ENCODE measurements around the gene MPHOSPH9. TPM values are rescaled to one million over a fixed set of nuclear protein-coding genes. Genes with fewer than 3 reads are reported as not detected.
"Not testable (repeated sequence)": the region's sequence is repeated elsewhere in the genome, so short reads cannot be mapped to it uniquely, and the experiment has no call there.

The MPHOSPH9 gene
- total and polyA plus RNA-seq, 2 donors (not counting 1 experiment from before 2014, with no cell fraction given), result 17.2 to 50.5 TPM

DNA sequence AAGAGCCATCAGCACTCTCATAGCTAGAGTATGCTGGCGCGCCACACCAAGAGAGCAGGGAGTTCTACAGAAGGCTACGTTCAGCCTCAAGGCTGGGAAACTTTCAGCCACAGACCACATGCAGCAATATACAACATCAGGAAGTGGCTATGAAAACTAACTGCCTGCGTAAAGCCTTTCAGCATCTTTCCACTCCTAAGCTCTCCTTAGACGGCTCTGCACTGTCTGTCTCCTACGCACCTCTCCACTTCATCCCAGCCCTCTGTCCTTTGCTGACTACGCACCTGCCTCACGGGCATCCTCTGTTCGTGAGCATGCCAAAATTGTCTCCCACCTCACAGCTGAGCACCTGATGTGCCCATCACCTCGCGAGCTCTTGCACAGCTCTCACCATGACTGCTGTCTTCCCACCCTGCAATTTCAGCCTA lies 9.7 kb downstream of the MPHOSPH9 start:
- Histone ChIP-seq H3K79me2 (ENCODE audit: control insufficient read depth, insufficient read depth, low read length) (peaks cover 7% of the 10 kb centered on the region), H3K4me1 (ENCODE audit: control insufficient read depth, extremely low read depth, insufficient read depth, low read length) (no peaks in the 10 kb centered on the region), H4K20me1 (ENCODE audit: control insufficient read depth, extremely low read depth, insufficient read depth, low read length) (no peaks in the 10 kb centered on the region), H3K27ac (ENCODE audit: insufficient read depth, low read length) (no peak overlapping the region), H2AFZ (ENCODE audit: low read length) (no peak overlapping the region), H3K4me2 (ENCODE audit: extremely low read depth, insufficient read depth, low read length) (no peak overlapping the region), H3K36me3 (ENCODE audit: control insufficient read depth, insufficient read depth, low read length) (peaks cover 5% of the 10 kb centered on the region), H3K27me3 (ENCODE audit: control insufficient read depth, insufficient read depth, low read length) (no peaks in the 10 kb centered on the region), H3K9ac (ENCODE audit: insufficient read depth, low read length) (no peak overlapping the region), H3K9me3 (ENCODE audit: control insufficient read depth, insufficient read depth, low read depth, low read length) (no peaks in the 10 kb centered on the region), H3K4me3 (replicated peaks in 1 of 4; ENCODE audit: control extremely low read depth in 1 of 4, insufficient read depth in 1 of 4, low read depth in 3 of 4, low read length in 4 of 4) (no peak overlapping the region)
- DNase-seq (ENCODE audit: low read depth in 2 of 2), result no peak
- TF ChIP-seq, protein P1, sequence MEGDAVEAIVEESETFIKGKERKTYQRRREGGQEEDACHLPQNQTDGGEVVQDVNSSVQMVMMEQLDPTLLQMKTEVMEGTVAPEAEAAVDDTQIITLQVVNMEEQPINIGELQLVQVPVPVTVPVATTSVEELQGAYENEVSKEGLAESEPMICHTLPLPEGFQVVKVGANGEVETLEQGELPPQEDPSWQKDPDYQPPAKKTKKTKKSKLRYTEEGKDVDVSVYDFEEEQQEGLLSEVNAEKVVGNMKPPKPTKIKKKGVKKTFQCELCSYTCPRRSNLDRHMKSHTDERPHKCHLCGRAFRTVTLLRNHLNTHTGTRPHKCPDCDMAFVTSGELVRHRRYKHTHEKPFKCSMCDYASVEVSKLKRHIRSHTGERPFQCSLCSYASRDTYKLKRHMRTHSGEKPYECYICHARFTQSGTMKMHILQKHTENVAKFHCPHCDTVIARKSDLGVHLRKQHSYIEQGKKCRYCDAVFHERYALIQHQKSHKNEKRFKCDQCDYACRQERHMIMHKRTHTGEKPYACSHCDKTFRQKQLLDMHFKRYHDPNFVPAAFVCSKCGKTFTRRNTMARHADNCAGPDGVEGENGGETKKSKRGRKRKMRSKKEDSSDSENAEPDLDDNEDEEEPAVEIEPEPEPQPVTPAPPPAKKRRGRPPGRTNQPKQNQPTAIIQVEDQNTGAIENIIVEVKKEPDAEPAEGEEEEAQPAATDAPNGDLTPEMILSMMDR (conservative IDR thresholded peaks at IDR 0.05 in 1 of 2, IDR thresholded peaks at IDR 0.05 in 1 of 2; ENCODE audit: low read depth in 1 of 2, low read length in 2 of 2), result no peak
- TF ChIP-seq EZH2 (IDR thresholded peaks at IDR 0.05; ENCODE audit: low read length, missing control alignments), result no peak

DNA sequence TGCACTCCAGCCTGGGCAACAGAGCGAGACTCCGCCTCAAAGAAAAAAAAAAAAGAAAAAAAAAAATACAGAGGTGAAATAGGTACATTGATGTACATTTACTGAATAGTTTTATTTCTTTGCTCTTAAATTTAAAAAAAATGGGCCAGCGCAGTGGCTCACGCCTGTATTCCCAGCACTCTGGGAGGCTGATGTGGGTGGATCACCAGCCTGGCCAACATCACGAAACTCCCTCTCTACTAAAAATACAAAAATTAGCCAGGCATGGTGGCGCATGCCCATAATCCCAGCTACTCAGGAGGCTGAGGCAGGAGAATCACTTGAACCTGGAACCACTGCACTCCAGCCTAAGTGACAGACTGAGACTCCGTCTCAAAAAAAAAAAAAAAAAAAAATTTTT lies 25.1 kb downstream of the MPHOSPH9 start:
- not testable (repeated sequence) for H3K4me1 ChIP-seq (ENCODE audit: control insufficient read depth, extremely low read depth, insufficient read depth, low read length); H3K9me3 ChIP-seq (ENCODE audit: control insufficient read depth, insufficient read depth, low read depth, low read length); H3K79me2 ChIP-seq (ENCODE audit: control insufficient read depth, insufficient read depth, low read length); H2AFZ ChIP-seq (ENCODE audit: low read length); H3K27me3 ChIP-seq (ENCODE audit: control insufficient read depth, insufficient read depth, low read length); H3K4me3 ChIP-seq (replicated peaks in 1 of 4; ENCODE audit: control extremely low read depth in 1 of 4, insufficient read depth in 1 of 4, low read depth in 3 of 4, low read length in 4 of 4); H3K9ac ChIP-seq (ENCODE audit: insufficient read depth, low read length); H3K36me3 ChIP-seq (ENCODE audit: control insufficient read depth, insufficient read depth, low read length); H3K4me2 ChIP-seq (ENCODE audit: extremely low read depth, insufficient read depth, low read length); H3K27ac ChIP-seq (ENCODE audit: insufficient read depth, low read length); H4K20me1 ChIP-seq (ENCODE audit: control insufficient read depth, extremely low read depth, insufficient read depth, low read length); DNase-seq (ENCODE audit: low read depth in 2 of 2)

GRCh38 chr12:123206794-123207193 lies 26.1 kb downstream of the MPHOSPH9 start:
- not testable (repeated sequence) for H3K9ac ChIP-seq (ENCODE audit: insufficient read depth, low read length); H3K9me3 ChIP-seq (ENCODE audit: control insufficient read depth, insufficient read depth, low read depth, low read length); H3K27ac ChIP-seq (ENCODE audit: insufficient read depth, low read length); H3K27me3 ChIP-seq (ENCODE audit: control insufficient read depth, insufficient read depth, low read length); H3K79me2 ChIP-seq (ENCODE audit: control insufficient read depth, insufficient read depth, low read length); H3K36me3 ChIP-seq (ENCODE audit: control insufficient read depth, insufficient read depth, low read length); H3K4me1 ChIP-seq (ENCODE audit: control insufficient read depth, extremely low read depth, insufficient read depth, low read length); H2AFZ ChIP-seq (ENCODE audit: low read length); H3K4me2 ChIP-seq (ENCODE audit: extremely low read depth, insufficient read depth, low read length); H4K20me1 ChIP-seq (ENCODE audit: control insufficient read depth, extremely low read depth, insufficient read depth, low read length); H3K4me3 ChIP-seq (replicated peaks in 1 of 4; ENCODE audit: control extremely low read depth in 1 of 4, insufficient read depth in 1 of 4, low read depth in 3 of 4, low read length in 4 of 4)
- DNase-seq (ENCODE audit: low read depth in 2 of 2), result peak in 1 of 2 donors; percentile 10

DNA sequence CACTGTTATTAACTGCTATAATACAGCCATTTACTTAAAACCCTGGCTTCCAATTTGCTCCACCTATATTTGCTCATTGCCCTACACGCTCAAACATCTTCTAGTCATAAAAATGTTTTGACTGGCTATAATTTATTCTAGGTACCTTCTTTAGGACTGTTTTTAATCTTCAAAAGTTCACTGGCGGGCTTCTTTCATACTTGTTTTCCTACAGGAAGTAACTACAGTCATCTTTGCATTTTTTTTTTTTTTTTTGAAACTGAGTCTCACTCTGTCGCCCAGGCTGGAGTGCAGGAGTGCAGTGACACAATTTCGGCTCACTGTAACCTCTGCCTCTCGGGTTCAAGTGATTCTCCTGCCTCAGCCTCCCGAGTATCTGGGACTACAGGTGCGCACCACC lies 32.5 kb downstream of the MPHOSPH9 start:
- no peak for DNase-seq (ENCODE audit: low read depth in 2 of 2)
- H3K9ac ChIP-seq (ENCODE audit: insufficient read depth, low read length), result no peak overlapping the region
- H3K4me3 ChIP-seq (replicated peaks in 1 of 4; ENCODE audit: control extremely low read depth in 1 of 4, insufficient read depth in 1 of 4, low read depth in 3 of 4, low read length in 4 of 4), result no peak overlapping the region
- H3K9me3 ChIP-seq (ENCODE audit: control insufficient read depth, insufficient read depth, low read depth, low read length), result no peaks in the 10 kb centered on the region
- no peaks in the 10 kb centered on the region for H3K36me3 ChIP-seq (ENCODE audit: control insufficient read depth, insufficient read depth, low read length)
- no peaks in the 10 kb centered on the region for H3K79me2 ChIP-seq (ENCODE audit: control insufficient read depth, insufficient read depth, low read length)
- no peaks in the 10 kb centered on the region for H4K20me1 ChIP-seq (ENCODE audit: control insufficient read depth, extremely low read depth, insufficient read depth, low read length)
- H3K4me2 ChIP-seq (ENCODE audit: extremely low read depth, insufficient read depth, low read length), result no peak overlapping the region
- no peak overlapping the region for H2AFZ ChIP-seq (ENCODE audit: low read length)
- H3K4me1 ChIP-seq (ENCODE audit: control insufficient read depth, extremely low read depth, insufficient read depth, low read length), result no peaks in the 10 kb centered on the region
- TF ChIP-seq EZH2 (IDR thresholded peaks at IDR 0.05; ENCODE audit: low read length, missing control alignments), result no peak
- TF ChIP-seq, protein P1 (conservative IDR thresholded peaks at IDR 0.05 in 1 of 2, IDR thresholded peaks at IDR 0.05 in 1 of 2; ENCODE audit: low read depth in 1 of 2, low read length in 2 of 2), result no peak
- H3K27ac ChIP-seq (ENCODE audit: insufficient read depth, low read length), result no peak overlapping the region
- no peaks in the 10 kb centered on the region for H3K27me3 ChIP-seq (ENCODE audit: control insufficient read depth, insufficient read depth, low read length)
